GM12872 (cell line): ENCODE data around the gene ACAD8.

ENCODE experiments used
- TF ChIP-seq, protein P1 (sequence below): IDR thresholded peaks from 3 replicates; pipeline ENCODE4 v1.5.1; 2011; ENCODE audit warnings: low read depth, mild to moderate bottlenecking, low read length, moderate library complexity; ENCODE audit not compliant: insufficient read depth

The ACAD8 gene

GRCh38 chr11:134276396-134277182 lies 23.2 kb downstream of the ACAD8 start:
- TF ChIP-seq, protein P1, sequence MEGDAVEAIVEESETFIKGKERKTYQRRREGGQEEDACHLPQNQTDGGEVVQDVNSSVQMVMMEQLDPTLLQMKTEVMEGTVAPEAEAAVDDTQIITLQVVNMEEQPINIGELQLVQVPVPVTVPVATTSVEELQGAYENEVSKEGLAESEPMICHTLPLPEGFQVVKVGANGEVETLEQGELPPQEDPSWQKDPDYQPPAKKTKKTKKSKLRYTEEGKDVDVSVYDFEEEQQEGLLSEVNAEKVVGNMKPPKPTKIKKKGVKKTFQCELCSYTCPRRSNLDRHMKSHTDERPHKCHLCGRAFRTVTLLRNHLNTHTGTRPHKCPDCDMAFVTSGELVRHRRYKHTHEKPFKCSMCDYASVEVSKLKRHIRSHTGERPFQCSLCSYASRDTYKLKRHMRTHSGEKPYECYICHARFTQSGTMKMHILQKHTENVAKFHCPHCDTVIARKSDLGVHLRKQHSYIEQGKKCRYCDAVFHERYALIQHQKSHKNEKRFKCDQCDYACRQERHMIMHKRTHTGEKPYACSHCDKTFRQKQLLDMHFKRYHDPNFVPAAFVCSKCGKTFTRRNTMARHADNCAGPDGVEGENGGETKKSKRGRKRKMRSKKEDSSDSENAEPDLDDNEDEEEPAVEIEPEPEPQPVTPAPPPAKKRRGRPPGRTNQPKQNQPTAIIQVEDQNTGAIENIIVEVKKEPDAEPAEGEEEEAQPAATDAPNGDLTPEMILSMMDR: no peak

- TF ChIP-seq, protein P1: no peak
Measured at GRCh38 chr11:134277183-134278001, 24.0 kb downstream of the ACAD8 start.

- TF ChIP-seq, protein P1: no peak
Measured at GRCh38 chr11:134278356-134278755, 25.0 kb downstream of the ACAD8 start.

DNA sequence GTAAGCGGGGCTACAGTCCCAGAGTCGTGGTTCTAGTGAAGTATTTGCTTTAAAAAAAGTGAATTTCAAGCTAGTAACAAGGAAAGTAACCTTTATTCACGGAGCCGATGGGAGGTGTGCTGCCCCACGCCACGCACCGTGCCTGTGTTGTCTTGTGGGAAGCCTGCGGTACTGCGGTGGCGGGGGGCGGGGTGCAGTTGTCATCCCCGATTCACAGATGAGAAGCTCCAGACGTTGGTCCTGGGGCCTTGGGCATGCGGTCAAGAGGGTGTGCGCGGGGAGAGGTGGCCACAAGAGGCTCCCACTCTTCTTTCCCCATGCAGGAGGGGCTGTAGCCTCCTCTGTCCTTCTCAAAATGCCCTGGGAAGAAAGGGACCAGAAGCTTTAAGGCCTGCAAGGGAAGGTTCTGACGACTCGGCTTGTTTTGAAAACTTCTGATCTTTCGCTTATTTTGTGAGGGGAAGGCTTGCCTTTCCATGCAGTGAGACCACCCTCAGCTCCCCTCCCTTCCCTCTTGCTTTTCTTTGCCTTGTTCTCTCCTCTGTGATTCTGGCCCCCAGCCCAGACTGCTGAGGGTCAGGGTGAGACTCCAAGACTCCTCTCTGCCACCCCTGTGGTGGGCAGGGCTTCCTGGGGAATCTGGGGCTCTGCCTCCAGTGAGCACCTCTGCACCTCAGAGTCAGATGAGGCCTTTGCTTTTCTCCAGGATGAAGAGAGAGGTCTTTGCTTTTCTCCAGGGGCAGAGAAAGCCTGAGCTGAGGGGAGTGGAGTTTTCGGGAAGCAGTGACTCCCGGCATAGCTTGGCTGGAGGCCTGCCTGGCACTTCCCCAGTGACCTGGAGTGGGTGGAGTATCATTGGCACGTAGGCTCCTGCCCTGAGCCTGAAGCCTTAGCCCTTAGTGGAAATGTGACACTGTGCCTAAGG lies 29.0 kb downstream of the ACAD8 start:
- TF ChIP-seq, protein P1: no peak

- TF ChIP-seq, protein P1: no peak
Measured at GRCh38 chr11:134283461-134284230, 30.3 kb downstream of the ACAD8 start.

GRCh38 chr11:134287561-134287960 lies 34.2 kb downstream of the ACAD8 start:
- TF ChIP-seq, protein P1: no peak
